ENCODE measurements around the gene CRIM1. TPM values are rescaled to one million over a fixed set of nuclear protein-coding genes. Genes with fewer than 3 reads are reported as not detected.

CRIM1 gene
- total RNA-seq, 1 donor from 2014 or later: 61.8 TPM

GRCh38 chr2:36469106-36469477, 113.5 kb downstream of the CRIM1 start:
- Mint-ChIP-seq H3K27me3 (ENCODE audit: low read depth) (no peaks in the 10 kb centered on the region), H3K9me3 (peaks cover 16% of the 10 kb centered on the region), H3K4me3 (no peak overlapping the region), H3K4me1 (peaks cover 18% of the 10 kb centered on the region), H3K27ac (peak overlapping the region; percentile 91), H3K36me3 (peaks cover 38% of the 10 kb centered on the region)
- no peak for TF ChIP-seq CTCF (IDR thresholded peaks at IDR 0.05; ENCODE audit: unreplicated experiment)
- no peak for DNase-seq (ENCODE audit: low spot score in 2 of 2, unreplicated experiment in 2 of 2)

- DNase-seq (ENCODE audit: low spot score in 2 of 2, unreplicated experiment in 2 of 2): no peak
- no peak for TF ChIP-seq CTCF (IDR thresholded peaks at IDR 0.05; ENCODE audit: unreplicated experiment)
- Mint-ChIP-seq H3K4me1 (peaks cover 18% of the 10 kb centered on the region), H3K36me3 (peaks cover 43% of the 10 kb centered on the region), H3K4me3 (no peak overlapping the region), H3K27me3 (ENCODE audit: low read depth) (no peaks in the 10 kb centered on the region), H3K27ac (peak overlapping the region; percentile 91), H3K9me3 (peaks cover 18% of the 10 kb centered on the region)
Measured at GRCh38 chr2:36469710-36470109, 114.1 kb downstream of the CRIM1 start.

- no peaks in the 10 kb centered on the region for H3K27me3 Mint-ChIP-seq (ENCODE audit: low read depth)
- H3K9me3 Mint-ChIP-seq: peaks cover 35% of the 10 kb centered on the region
- H3K36me3 Mint-ChIP-seq: peaks cover 68% of the 10 kb centered on the region
- no peak overlapping the region for H3K4me3 Mint-ChIP-seq
- H3K4me1 Mint-ChIP-seq: peaks cover 29% of the 10 kb centered on the region
- H3K27ac Mint-ChIP-seq: no peak overlapping the region
- no peak for DNase-seq (ENCODE audit: low spot score in 2 of 2, unreplicated experiment in 2 of 2)
- no peak for TF ChIP-seq CTCF (IDR thresholded peaks at IDR 0.05; ENCODE audit: unreplicated experiment)
Measured at GRCh38 chr2:36473230-36473629, 117.7 kb downstream of the CRIM1 start.

GRCh38 chr2:36476411-36476810, 120.8 kb downstream of the CRIM1 start:
- H3K4me3 Mint-ChIP-seq: no peak overlapping the region
- no peak for DNase-seq (ENCODE audit: low spot score in 2 of 2, unreplicated experiment in 2 of 2)
- peaks cover 70% of the 10 kb centered on the region for H3K36me3 Mint-ChIP-seq
- H3K27me3 Mint-ChIP-seq (ENCODE audit: low read depth): no peaks in the 10 kb centered on the region
- H3K9me3 Mint-ChIP-seq: peaks cover 30% of the 10 kb centered on the region
- H3K4me1 Mint-ChIP-seq: peaks cover 32% of the 10 kb centered on the region
- H3K27ac Mint-ChIP-seq: no peak overlapping the region
- no peak for TF ChIP-seq CTCF (IDR thresholded peaks at IDR 0.05; ENCODE audit: unreplicated experiment)

GRCh38 chr2:36477315-36477714, 121.7 kb downstream of the CRIM1 start:
- no peak for DNase-seq (ENCODE audit: low spot score in 2 of 2, unreplicated experiment in 2 of 2)
- Mint-ChIP-seq H3K27ac (peak overlapping the region; percentile 95), H3K27me3 (ENCODE audit: low read depth) (no peaks in the 10 kb centered on the region), H3K4me3 (no peak overlapping the region), H3K4me1 (peaks cover 32% of the 10 kb centered on the region), H3K9me3 (peaks cover 30% of the 10 kb centered on the region), H3K36me3 (peaks cover 69% of the 10 kb centered on the region)
- TF ChIP-seq CTCF (IDR thresholded peaks at IDR 0.05; ENCODE audit: unreplicated experiment): no peak

- no peak for DNase-seq (ENCODE audit: low spot score in 2 of 2, unreplicated experiment in 2 of 2)
- TF ChIP-seq CTCF (IDR thresholded peaks at IDR 0.05; ENCODE audit: unreplicated experiment): no peak
- peak overlapping the region; percentile 95 for H3K27ac Mint-ChIP-seq
- H3K36me3 Mint-ChIP-seq: peaks cover 64% of the 10 kb centered on the region
- H3K27me3 Mint-ChIP-seq (ENCODE audit: low read depth): no peaks in the 10 kb centered on the region
- H3K9me3 Mint-ChIP-seq: peaks cover 29% of the 10 kb centered on the region
- H3K4me3 Mint-ChIP-seq: no peak overlapping the region
- H3K4me1 Mint-ChIP-seq: peaks cover 32% of the 10 kb centered on the region
Measured at GRCh38 chr2:36477746-36478145, 122.2 kb downstream of the CRIM1 start.
